AG04449 (cell line): ENCODE results near the gene RGS12.

ENCODE experiments used
- CTCF ChIA-PET: fragments of 350-600 bp; formaldehyde crosslinking; extraction: SDS; loops from one replicate; lab custom pipeline; 2021; ENCODE audit warnings: antibody characterized with exemption; lab: Yijun Ruan, JAX
- POLR2A ChIA-PET: fragments of 400-600, 350-600 bp; formaldehyde crosslinking; extraction: SDS; loops from one replicate; lab custom pipeline; 2020; ENCODE audit warnings: antibody characterized with exemption, inconsistent platforms; lab: Yijun Ruan, JAX
- DNase-seq: peaks from one replicate; pipeline ENCODE4 v3.0.0-alpha.2; 2010; ENCODE audit warnings: low read depth, low spot score
- H3K4me3 ChIP-seq: 2 replicates; pipeline ENCODE4 v1.5.1; 2011; ENCODE audit warnings: low read depth, mild to moderate bottlenecking, control low read depth, low read length
- CTCF ChIP-seq: IDR thresholded peaks from one replicate; pipeline ENCODE4 v1.5.1; 2011; ENCODE audit warnings: mild to moderate bottlenecking, moderate library complexity, low read length, control low read depth, inconsistent platforms; ENCODE audit not compliant: insufficient read depth; ENCODE audit errors: missing control alignments

The RGS12 gene

DNA sequence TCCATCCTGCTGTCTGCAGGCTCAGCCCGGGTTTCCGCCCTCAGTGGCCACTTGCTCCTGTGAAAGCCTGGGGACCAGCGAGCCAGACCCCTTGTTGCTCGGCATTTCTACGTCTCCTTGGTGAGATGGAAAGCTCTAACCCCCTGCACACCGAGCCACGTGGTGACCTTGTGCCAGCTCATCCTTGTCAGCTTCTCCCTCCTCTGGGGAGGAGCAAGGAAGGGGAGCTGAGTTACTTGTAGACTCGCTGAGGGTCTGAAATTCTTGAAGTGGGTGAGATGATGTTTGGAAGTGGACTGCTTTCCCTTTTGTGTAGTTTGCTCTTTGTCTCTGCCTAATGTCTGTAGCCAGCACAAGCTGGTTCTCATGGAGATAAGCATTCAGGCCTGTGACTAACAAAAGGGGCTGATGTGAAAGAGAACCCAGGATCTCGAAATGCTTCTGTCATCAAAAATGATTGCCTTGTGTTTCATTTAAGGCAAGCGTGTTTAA, 29.3 kb downstream of the RGS12 start:
- DNase-seq: no peak
- no peak overlapping the region for H3K4me3 ChIP-seq
- no peak for TF ChIP-seq CTCF
- POLR2A ChIA-PET: no interaction called here
- CTCF ChIA-PET: interaction anchor here (1.0 to 1.6 kb wide), 5 partner anchors 11 to 158 kb away, joined by 3 to 4 read pairs (median 4); no protein-coding TSS in a partner anchor

DNA sequence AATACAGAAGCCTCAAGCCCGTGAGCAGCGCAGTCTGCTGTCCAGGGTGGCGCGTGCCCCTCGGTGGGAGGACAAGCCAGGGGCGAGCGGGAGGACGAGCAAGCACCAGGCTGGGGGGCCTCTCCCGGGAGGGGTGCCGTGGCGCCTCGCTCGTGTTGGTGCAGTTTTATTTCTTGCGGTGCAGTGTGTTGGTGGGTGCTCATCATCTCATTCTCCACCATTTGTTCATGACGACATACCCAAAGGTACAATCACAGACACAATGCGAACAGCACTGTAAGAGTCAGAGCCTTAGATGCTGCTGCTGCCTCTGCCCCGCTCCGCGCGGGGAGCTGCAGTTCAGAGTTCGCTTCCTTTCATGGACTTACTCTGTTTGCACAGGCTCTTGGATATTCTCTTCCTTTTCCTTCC, 30.3 kb downstream of the RGS12 start:
- TF ChIP-seq CTCF: no peak
- ChIA-PET CTCF (interaction anchor here (1.0 to 3.0 kb wide), 3 partner anchors 13 to 23 kb away, joined by 3 to 8 read pairs (median 4); no protein-coding TSS in a partner anchor), POLR2A (interaction anchor here (0.5 kb wide), 1 partner anchor 27 kb away, joined by 3 read pairs; no protein-coding TSS in a partner anchor)
- no peak overlapping the region for H3K4me3 ChIP-seq
- DNase-seq: no peak

- CTCF ChIA-PET: interaction anchor here (1.0 to 3.0 kb wide), 4 partner anchors 12 to 22 kb away, joined by 3 to 9 read pairs (median 6); no protein-coding TSS in a partner anchor
- no peak for DNase-seq
- no peak overlapping the region for H3K4me3 ChIP-seq
- no peak for TF ChIP-seq CTCF
- POLR2A ChIA-PET: no interaction called here
Observed at GRCh38 chr4:3324093-3324815, 31.4 kb downstream of the RGS12 start.

- CTCF ChIA-PET: interaction anchor here (0.7 to 2.1 kb wide), 4 partner anchors 10 to 114 kb away, joined by 3 to 13 read pairs (median 5); no protein-coding TSS in a partner anchor
- TF ChIP-seq CTCF: no peak
- no peak overlapping the region for H3K4me3 ChIP-seq
- POLR2A ChIA-PET: no interaction called here
- no peak for DNase-seq
Observed at GRCh38 chr4:3328814-3329663, 36.2 kb downstream of the RGS12 start.

- ChIA-PET POLR2A (no interaction called here), CTCF (interaction anchor here (0.7 to 2.0 kb wide), 3 partner anchors 11 to 114 kb away, joined by 3 to 6 read pairs (median 3); no protein-coding TSS in a partner anchor)
- no peak for DNase-seq
- TF ChIP-seq CTCF: no peak
- no peak overlapping the region for H3K4me3 ChIP-seq
Observed at GRCh38 chr4:3329887-3330286, 37.1 kb downstream of the RGS12 start.
